GM19397 (cell line): ENCODE measurements around the gene FGFR2.

Source experiments
- ATAC-seq: cut with Tn5 transposase; IDR thresholded peaks from one replicate; pipeline ENCODE4 v1.9.1; 2021; ENCODE audit warnings: mild to moderate bottlenecking, moderate library complexity; ENCODE audit not compliant: unreplicated experiment

The FGFR2 gene

GRCh38 chr10:121611393-121612159 lies 13.3 kb upstream of the FGFR2 start:
- ATAC-seq: no peak

GRCh38 chr10:121610798-121611323 lies 12.6 kb upstream of the FGFR2 start:
- ATAC-seq: no peak

GRCh38 chr10:121609426-121610380 lies 11.5 kb upstream of the FGFR2 start:
- ATAC-seq: no peak

GRCh38 chr10:121608469-121609190 lies 10.4 kb upstream of the FGFR2 start:
- peak; percentile 71 for ATAC-seq

- ATAC-seq: no peak
These were observed 9.2 kb upstream of the FGFR2 start for GRCh38 chr10:121607310-121608055.

- no peak for ATAC-seq
These were observed 7.5 kb upstream of the FGFR2 start for GRCh38 chr10:121605708-121606107.

- no peak for ATAC-seq
These were observed 3.2 kb upstream of the FGFR2 start for GRCh38 chr10:121601458-121601857.

- ATAC-seq: no peak
These were observed 2.4 kb upstream of the FGFR2 start for GRCh38 chr10:121600611-121601010.

GRCh38 chr10:121599947-121600346 lies 1.7 kb upstream of the FGFR2 start:
- ATAC-seq: no peak

GRCh38 chr10:121597504-121598262 lies 561 bp downstream of the FGFR2 start:
- peak; percentile 4 for ATAC-seq

- no peak for ATAC-seq
These were observed 1.3 kb downstream of the FGFR2 start for GRCh38 chr10:121596689-121597503.

GRCh38 chr10:121595806-121596688 lies 2.2 kb downstream of the FGFR2 start:
- ATAC-seq: no peak

- no peak for ATAC-seq
These were observed 2.9 kb downstream of the FGFR2 start for GRCh38 chr10:121595351-121595805.

- ATAC-seq: no peak
These were observed 3.5 kb downstream of the FGFR2 start for GRCh38 chr10:121594623-121595350.

GRCh38 chr10:121594076-121594475 lies 4.2 kb downstream of the FGFR2 start:
- no peak for ATAC-seq

GRCh38 chr10:121593281-121594075 lies 4.8 kb downstream of the FGFR2 start:
- ATAC-seq: no peak
